ENCODE data around the gene CHRD.
"Not testable (repeated sequence)": the region's sequence is repeated elsewhere in the genome, so short reads cannot be mapped to it uniquely, and the experiment has no call there.

Gene CHRD

GRCh38 chr3:184419171-184419570 is 39.3 kb downstream of the CHRD start:
- TF ChIP-seq CTCF (IDR thresholded peaks at IDR 0.05; ENCODE audit: low read depth, low read length), result no peak
- Histone ChIP-seq H3K27me3 (ENCODE audit: insufficient read depth, low read depth, severe bottlenecking) (no peaks in the 10 kb centered on the region), H3K27ac (no peak overlapping the region), H3K36me3 (no peaks in the 10 kb centered on the region), H3K9me3 (ENCODE audit: severe bottlenecking) (peaks cover 5% of the 10 kb centered on the region), H3K4me3 (ENCODE audit: low read depth, low read length) (no peak overlapping the region)
- no peak for DNase-seq

DNA sequence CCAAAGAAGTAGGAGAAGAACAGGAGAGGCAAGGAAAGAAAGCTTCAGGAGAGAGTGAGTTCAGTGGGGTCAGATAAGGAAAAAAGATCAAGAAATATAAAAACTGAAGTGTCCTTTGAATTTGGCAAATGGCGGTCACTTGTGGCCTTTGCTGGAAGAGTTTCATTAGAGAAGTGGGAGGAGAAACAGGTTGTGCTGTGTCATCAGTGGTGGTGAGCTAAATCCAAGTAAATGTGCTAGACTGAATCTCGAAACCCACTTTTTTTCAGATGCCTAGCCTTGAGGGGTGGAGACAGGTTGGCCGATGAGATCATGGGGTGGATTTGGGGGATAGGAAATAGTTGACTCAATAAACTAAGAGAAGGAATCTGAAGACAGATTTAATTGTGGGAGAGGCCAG is 43.7 kb downstream of the CHRD start:
- no peak for DNase-seq
- no peak overlapping the region for H3K27ac ChIP-seq
- H3K36me3 ChIP-seq, result no peaks in the 10 kb centered on the region
- H3K9me3 ChIP-seq (ENCODE audit: severe bottlenecking), result peaks cover 5% of the 10 kb centered on the region
- H3K27me3 ChIP-seq (ENCODE audit: insufficient read depth, low read depth, severe bottlenecking), result no peaks in the 10 kb centered on the region
- no peak for TF ChIP-seq CTCF (IDR thresholded peaks at IDR 0.05; ENCODE audit: low read depth, low read length)
- H3K4me3 ChIP-seq (ENCODE audit: low read depth, low read length), result no peak overlapping the region

- Histone ChIP-seq H3K27ac (no peak overlapping the region), H3K9me3 (ENCODE audit: severe bottlenecking) (peaks cover 5% of the 10 kb centered on the region), H3K4me3 (ENCODE audit: low read depth, low read length) (no peak overlapping the region), H3K36me3 (no peaks in the 10 kb centered on the region), H3K27me3 (ENCODE audit: insufficient read depth, low read depth, severe bottlenecking) (no peaks in the 10 kb centered on the region)
- no peak for DNase-seq
- no peak for TF ChIP-seq CTCF (IDR thresholded peaks at IDR 0.05; ENCODE audit: low read depth, low read length)
Observed at GRCh38 chr3:184426691-184427141, 46.9 kb downstream of the CHRD start.

DNA sequence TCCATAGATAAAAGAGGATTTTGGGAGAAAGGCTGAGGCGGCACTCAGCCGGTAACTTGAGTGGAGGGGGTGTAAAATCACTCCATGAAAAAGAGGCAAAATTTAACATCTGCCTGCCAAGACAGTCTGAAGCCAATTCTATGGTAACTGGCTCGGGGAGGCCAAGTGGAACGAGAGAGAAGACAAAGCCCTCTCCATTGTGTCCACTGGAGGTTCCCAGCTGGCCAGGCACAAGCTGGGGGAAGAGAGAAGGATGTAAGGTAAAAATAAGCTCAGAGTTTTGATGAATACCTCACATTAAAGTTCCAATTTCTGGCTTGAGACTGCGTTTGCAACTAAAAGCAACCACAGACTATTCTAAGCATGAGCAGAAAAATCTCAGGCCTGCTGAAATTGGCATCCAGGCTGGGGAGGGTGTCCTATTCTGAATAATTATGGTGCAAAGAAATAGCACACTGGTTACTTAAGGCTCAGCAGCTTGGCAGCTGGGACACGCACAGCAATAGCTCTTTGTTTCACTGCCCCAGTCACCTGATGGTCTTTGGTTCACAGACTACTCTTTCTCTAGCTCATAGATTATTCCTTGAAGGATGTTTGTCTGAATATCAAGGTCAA is 48.8 kb downstream of the CHRD start:
- Histone ChIP-seq H3K27me3 (ENCODE audit: insufficient read depth, low read depth, severe bottlenecking) (no peaks in the 10 kb centered on the region), H3K9me3 (ENCODE audit: severe bottlenecking) (no peaks in the 10 kb centered on the region), H3K27ac (no peak overlapping the region), H3K4me3 (ENCODE audit: low read depth, low read length) (no peak overlapping the region), H3K36me3 (no peaks in the 10 kb centered on the region)
- TF ChIP-seq CTCF (IDR thresholded peaks at IDR 0.05; ENCODE audit: low read depth, low read length), result no peak
- DNase-seq, result no peak

GRCh38 chr3:184429786-184430185 is 49.9 kb downstream of the CHRD start:
- H3K9me3 ChIP-seq (ENCODE audit: severe bottlenecking), result no peaks in the 10 kb centered on the region
- H3K4me3 ChIP-seq (ENCODE audit: low read depth, low read length), result no peak overlapping the region
- H3K36me3 ChIP-seq, result no peaks in the 10 kb centered on the region
- no peaks in the 10 kb centered on the region for H3K27me3 ChIP-seq (ENCODE audit: insufficient read depth, low read depth, severe bottlenecking)
- no peak for DNase-seq
- H3K27ac ChIP-seq, result no peak overlapping the region
- no peak for TF ChIP-seq CTCF (IDR thresholded peaks at IDR 0.05; ENCODE audit: low read depth, low read length)

GRCh38 chr3:184430940-184431339 is 51.1 kb downstream of the CHRD start:
- TF ChIP-seq CTCF (IDR thresholded peaks at IDR 0.05; ENCODE audit: low read depth, low read length), result no peak
- Histone ChIP-seq H3K4me3 (ENCODE audit: low read depth, low read length) (no peak overlapping the region), H3K36me3 (no peaks in the 10 kb centered on the region), H3K27me3 (ENCODE audit: insufficient read depth, low read depth, severe bottlenecking) (no peaks in the 10 kb centered on the region), H3K27ac (no peak overlapping the region), H3K9me3 (ENCODE audit: severe bottlenecking) (no peaks in the 10 kb centered on the region)
- DNase-seq, result no peak

- not testable (repeated sequence) for H3K4me3 ChIP-seq (ENCODE audit: low read depth, low read length); H3K9me3 ChIP-seq (ENCODE audit: severe bottlenecking); H3K36me3 ChIP-seq; H3K27me3 ChIP-seq (ENCODE audit: insufficient read depth, low read depth, severe bottlenecking); DNase-seq; H3K27ac ChIP-seq
Observed at GRCh38 chr3:184433178-184433577, 53.3 kb downstream of the CHRD start.
